ENCODE results near the gene NISCH. TPM values are rescaled to one million over a fixed set of nuclear protein-coding genes. Genes with fewer than 3 reads are reported as not detected.

The NISCH gene
- total RNA-seq, 1 experiment from 2014 or later, result 48.6 TPM

- POLR2A ChIA-PET (ENCODE audit: low non-redundant PET), result no interaction called here
- H3K36me3 ChIP-seq (ENCODE audit: insufficient read depth, low read length, poor library complexity, severe bottlenecking), result no peaks in the 10 kb centered on the region
- TF ChIP-seq EZH2 (IDR thresholded peaks at IDR 0.05; ENCODE audit: borderline replicate concordance, low read depth, low read length, poor library complexity, severe bottlenecking), result no peak
- TF ChIP-seq CTCF (conservative IDR thresholded peaks at IDR 0.05; ENCODE audit: low read depth, low read length), result no peak
- BruUV-seq (replicated peaks), result no TSS peak
- H3K9me3 ChIP-seq (ENCODE audit: low read depth, low read length, poor library complexity, severe bottlenecking), result no peaks in the 10 kb centered on the region
- no peak overlapping the region for H3K4me3 ChIP-seq (ENCODE audit: low read depth, low read length, poor library complexity, severe bottlenecking)
- CTCF ChIA-PET, result no interaction called here
- DNase-seq (ENCODE audit: low spot score), result no peak
- H3K27me3 ChIP-seq (replicated peaks; ENCODE audit: insufficient read depth, low read depth, low read length, poor library complexity), result no peaks in the 10 kb centered on the region
- intact Hi-C loops (cut with micrococcal nuclease; ENCODE audit: unreplicated experiment), result no loop called here
- H3K4me1 ChIP-seq (ENCODE audit: insufficient read depth, low read length, poor library complexity, severe bottlenecking), result no peaks in the 10 kb centered on the region
- H3K27ac ChIP-seq (ENCODE audit: low read depth, low read length, poor library complexity, severe bottlenecking), result no peak overlapping the region
These were observed 19.9 kb upstream of the NISCH start for GRCh38 chr3:52435246-52436101.

- BruUV-seq (replicated peaks), result no TSS peak
- no peaks in the 10 kb centered on the region for H3K4me1 ChIP-seq (ENCODE audit: insufficient read depth, low read length, poor library complexity, severe bottlenecking)
- no peak for DNase-seq (ENCODE audit: low spot score)
- intact Hi-C loops (cut with micrococcal nuclease; ENCODE audit: unreplicated experiment), result no loop called here
- no peaks in the 10 kb centered on the region for H3K27me3 ChIP-seq (replicated peaks; ENCODE audit: insufficient read depth, low read depth, low read length, poor library complexity)
- no peak overlapping the region for H3K27ac ChIP-seq (ENCODE audit: low read depth, low read length, poor library complexity, severe bottlenecking)
- ChIA-PET CTCF (no interaction called here), POLR2A (ENCODE audit: low non-redundant PET) (no interaction called here)
- no peaks in the 10 kb centered on the region for H3K36me3 ChIP-seq (ENCODE audit: insufficient read depth, low read length, poor library complexity, severe bottlenecking)
- H3K4me3 ChIP-seq (ENCODE audit: low read depth, low read length, poor library complexity, severe bottlenecking), result no peak overlapping the region
- TF ChIP-seq EZH2 (IDR thresholded peaks at IDR 0.05; ENCODE audit: borderline replicate concordance, low read depth, low read length, poor library complexity, severe bottlenecking), result no peak
- no peak for TF ChIP-seq CTCF (conservative IDR thresholded peaks at IDR 0.05; ENCODE audit: low read depth, low read length)
- no peaks in the 10 kb centered on the region for H3K9me3 ChIP-seq (ENCODE audit: low read depth, low read length, poor library complexity, severe bottlenecking)
These were observed 18.8 kb upstream of the NISCH start for GRCh38 chr3:52436500-52437149.

- Histone ChIP-seq H3K4me3 (ENCODE audit: low read depth, low read length, poor library complexity, severe bottlenecking) (no peak overlapping the region), H3K27ac (ENCODE audit: low read depth, low read length, poor library complexity, severe bottlenecking) (no peak overlapping the region), H3K9me3 (ENCODE audit: low read depth, low read length, poor library complexity, severe bottlenecking) (no peaks in the 10 kb centered on the region), H3K4me1 (ENCODE audit: insufficient read depth, low read length, poor library complexity, severe bottlenecking) (no peaks in the 10 kb centered on the region), H3K36me3 (ENCODE audit: insufficient read depth, low read length, poor library complexity, severe bottlenecking) (no peaks in the 10 kb centered on the region), H3K27me3 (replicated peaks; ENCODE audit: insufficient read depth, low read depth, low read length, poor library complexity) (no peaks in the 10 kb centered on the region)
- DNase-seq (ENCODE audit: low spot score), result no peak
- ChIA-PET CTCF (no interaction called here), POLR2A (ENCODE audit: low non-redundant PET) (no interaction called here)
- BruUV-seq (replicated peaks), result no TSS peak
- no peak for TF ChIP-seq CTCF (conservative IDR thresholded peaks at IDR 0.05; ENCODE audit: low read depth, low read length)
- TF ChIP-seq EZH2 (IDR thresholded peaks at IDR 0.05; ENCODE audit: borderline replicate concordance, low read depth, low read length, poor library complexity, severe bottlenecking), result no peak
- intact Hi-C loops (cut with micrococcal nuclease; ENCODE audit: unreplicated experiment), result no loop called here
These were observed 17.9 kb upstream of the NISCH start for GRCh38 chr3:52437326-52438103.
